GM21423 (cell line): ENCODE data around the gene CD46.

ENCODE experiments used
- ATAC-seq: cut with Tn5 transposase; IDR thresholded peaks from one replicate; pipeline ENCODE4 v1.9.1; 2021; ENCODE audit warnings: mild to moderate bottlenecking, moderate library complexity; ENCODE audit not compliant: unreplicated experiment

CD46 gene

DNA sequence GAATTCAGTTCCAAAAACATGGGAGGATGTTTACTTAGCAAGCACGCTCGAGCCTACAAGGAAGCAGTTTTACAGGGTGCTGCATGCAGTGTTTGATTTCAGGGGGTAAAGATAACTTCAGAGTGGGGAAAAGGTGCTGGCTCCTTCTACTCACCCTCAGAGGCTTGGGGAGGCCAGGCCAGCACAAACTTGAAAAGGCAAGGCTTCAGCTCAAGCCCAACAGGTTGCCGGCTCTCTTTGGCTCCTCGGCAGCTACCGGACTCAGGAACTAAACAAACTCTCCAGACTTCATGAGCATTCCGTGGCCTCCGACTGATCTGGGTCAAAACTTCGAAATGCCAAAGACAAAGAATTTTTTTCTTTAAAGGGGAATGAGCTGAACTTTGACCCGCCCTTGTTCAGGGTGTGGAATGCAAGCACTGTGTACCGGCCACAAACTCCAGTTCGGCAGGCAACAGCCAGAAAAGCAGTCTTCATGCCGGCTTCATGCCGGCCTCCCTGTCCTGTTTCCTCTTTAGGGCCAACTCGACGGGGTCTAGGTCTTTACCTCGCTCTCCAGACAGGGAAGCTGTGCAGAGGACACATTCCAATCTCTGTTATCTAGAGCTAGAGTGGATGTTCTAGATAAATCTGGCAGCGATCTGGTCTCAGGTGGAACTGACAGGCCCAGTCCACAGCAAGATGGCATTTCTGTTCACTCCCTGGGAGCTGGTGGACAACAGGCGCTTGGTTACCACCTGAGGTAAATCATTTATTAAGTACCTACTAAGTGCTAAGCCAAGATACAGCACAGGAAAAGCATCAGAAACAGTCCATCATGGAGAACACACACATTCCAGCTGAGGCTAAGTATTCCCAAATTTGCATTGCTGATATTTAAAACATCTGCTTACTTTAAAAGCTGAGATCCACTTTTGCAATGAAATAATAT is 75.0 kb downstream of the CD46 start:
- no peak for ATAC-seq

DNA sequence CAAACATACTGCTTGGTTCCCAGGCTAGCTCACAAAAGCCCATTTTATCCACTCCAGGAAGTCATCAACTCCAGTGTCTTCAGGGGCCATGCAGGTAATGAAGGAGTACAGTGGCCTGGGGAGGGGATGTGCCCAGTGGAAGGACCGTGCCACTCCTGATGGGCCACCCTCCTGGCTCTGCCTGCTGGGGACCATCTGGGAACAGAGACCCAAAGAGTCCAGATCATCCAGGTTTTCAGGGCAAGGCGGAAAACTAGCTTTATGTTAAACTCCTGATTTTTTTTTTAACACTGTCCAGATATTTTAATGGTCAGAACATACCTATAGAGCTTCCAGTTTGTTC is 75.6 kb downstream of the CD46 start:
- no peak for ATAC-seq

DNA sequence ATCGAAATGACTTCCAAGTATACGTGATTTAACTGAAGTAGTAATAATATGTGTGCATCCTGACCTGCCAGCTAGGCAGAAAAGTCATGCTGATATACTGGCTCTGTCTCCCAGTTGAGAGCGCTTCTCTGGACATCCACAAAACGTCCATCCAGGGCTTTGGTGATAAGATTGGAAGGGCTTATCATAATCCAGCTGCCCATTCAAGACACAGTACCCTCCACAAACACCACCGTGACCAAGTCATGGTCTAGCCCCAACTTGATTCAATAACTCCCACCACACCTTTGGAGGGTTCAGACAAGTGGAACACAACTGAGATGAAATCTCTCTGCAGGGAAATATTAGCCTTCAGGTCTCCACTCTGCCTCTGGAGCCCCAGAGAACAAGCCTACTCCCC is 76.2 kb downstream of the CD46 start:
- ATAC-seq = no peak

DNA sequence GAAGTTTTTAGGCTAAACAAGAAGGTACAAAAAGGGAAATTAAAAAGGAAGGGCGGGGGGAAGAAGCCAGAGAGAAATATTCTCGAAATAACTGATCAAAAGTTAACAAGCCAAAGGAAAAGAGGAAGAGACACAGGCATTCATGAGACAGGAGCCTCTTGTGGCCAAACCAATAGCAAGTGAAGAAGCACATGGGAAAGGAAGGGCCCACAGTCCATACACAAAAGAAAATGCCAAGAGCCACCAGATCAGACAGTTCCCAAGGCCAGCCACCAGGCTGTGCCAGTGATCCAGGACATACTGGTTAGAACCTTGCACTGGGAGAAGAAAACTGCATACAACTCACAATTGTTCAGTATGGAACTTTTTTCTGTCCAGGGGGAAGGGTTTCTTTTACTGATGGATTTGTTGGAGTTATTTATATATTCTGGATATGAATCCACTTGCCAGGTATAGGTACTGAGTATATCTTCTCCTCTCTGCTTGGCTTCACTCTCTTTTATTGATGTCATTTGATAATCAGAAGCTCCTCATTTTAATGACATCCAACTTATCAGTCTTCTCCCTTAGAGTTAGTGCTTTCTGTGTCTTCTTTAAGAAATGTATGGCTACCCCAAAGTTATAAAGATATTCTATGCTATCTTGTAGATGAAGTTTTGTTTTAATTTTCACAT is 76.8 kb downstream of the CD46 start:
- ATAC-seq = peak; percentile 15

DNA sequence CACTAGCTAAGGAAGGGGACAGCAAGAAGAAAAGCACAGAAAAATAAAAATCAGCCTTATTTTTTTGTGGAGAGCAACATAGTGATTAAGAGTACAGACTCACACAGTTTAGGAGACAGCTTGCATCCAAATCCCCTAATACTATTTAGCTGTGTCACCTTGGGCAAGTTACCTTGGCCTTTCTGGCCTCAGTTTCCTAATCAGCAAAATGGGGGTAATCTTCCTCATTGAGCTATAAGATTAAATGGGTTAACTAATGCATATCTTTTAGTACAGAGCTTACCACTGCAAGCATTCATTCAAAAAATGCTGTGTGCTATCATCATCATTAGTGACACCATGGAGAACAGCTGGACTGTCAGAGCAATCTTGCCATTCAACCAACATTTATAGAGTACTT is 77.7 kb downstream of the CD46 start:
- no peak for ATAC-seq

DNA sequence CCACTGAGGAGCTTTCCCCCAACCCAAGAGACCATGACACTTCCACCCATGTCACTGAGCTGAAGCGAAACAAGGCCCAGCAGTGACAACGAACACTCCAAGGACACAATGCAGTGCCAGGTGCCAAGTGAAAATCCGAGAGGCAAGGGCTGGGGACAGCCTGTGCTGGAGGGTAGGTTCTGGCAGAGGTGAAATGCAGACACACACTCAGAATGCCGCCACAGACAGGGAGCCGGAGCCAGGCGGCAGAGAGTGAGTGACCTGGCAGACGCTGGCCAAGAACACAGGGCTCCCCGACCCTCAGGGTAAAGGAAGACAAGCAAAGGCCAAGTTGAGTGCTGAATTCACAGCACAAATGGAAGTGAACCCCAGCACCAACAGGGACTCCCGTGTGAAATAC is 78.9 kb downstream of the CD46 start:
- no peak for ATAC-seq

DNA sequence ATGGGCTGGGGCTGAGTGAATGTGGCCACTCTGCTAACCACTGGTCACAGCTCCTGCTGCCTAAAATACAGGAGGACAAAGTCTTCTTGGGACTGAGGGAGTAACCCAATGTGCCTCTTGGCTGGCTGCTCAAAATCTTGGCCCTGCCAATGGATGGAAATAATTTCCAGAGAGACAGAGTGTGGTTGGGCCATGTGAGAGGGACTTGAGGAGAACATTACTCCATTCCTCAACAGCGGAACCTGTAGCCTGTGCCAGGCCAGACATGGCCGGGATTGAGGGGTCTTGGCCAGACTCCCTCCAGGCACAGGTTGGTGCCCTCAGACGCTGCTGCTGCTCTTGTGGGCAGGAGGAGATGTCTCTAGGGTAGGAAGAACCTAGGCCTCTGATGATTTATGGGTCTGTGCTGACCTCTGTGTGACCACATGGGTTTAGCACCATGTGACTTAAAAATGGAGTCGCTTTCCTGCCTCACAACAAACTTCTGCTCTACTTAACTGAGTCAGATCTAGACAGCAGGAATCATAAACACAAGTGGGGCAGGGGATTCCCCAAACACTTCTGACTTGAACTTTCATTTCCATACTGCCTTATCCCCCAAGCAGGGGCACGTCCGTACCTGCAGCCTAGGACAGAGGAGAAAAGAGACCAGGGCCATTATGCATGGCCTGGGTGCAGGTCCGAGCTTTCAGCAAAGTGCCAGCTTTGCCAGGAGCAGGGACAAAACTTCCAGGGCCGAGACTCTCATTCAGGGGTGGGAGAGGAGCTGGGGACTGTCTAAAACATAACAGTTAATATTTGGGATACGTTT is 79.9 kb downstream of the CD46 start:
- ATAC-seq = peak; percentile 85

DNA sequence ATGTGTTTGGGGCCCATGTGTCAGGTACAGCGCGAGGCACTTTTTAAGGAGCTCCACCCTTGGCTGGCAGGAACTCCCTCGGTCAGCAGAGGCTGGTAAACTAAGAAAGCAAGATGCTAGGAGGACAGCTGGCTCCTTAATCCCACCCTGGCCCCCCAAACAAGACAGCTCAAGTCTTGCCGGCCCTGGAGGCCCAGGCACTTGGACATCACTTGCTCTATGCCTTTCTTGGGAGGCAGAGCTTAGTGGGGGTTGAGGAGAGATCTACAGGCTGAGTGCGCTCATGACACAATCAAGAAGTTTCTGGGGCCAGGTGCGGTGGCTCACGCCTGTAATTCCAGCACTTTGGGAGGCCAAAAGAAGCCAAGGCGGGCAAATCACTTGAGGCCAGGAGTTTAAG is 80.9 kb downstream of the CD46 start:
- ATAC-seq = no peak

DNA sequence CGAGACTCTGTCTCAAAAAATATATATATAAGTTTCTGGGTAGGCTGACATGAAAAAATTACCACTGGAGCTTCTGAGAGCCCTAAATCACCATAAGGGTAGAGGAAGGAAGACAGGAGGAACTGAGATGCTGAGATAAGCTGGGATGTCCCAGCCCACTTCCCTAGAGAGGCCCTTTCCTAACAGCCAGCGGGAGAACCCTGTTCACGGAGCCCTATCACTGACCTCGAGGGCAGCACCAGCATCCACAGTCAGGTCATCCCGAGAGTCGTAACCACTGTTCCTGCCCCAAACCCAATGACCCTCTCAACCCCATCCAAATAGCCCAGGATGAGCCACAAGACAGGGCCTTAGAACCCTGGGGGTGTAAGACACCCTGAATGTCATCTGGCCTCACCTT is 81.5 kb downstream of the CD46 start:
- no peak for ATAC-seq

DNA sequence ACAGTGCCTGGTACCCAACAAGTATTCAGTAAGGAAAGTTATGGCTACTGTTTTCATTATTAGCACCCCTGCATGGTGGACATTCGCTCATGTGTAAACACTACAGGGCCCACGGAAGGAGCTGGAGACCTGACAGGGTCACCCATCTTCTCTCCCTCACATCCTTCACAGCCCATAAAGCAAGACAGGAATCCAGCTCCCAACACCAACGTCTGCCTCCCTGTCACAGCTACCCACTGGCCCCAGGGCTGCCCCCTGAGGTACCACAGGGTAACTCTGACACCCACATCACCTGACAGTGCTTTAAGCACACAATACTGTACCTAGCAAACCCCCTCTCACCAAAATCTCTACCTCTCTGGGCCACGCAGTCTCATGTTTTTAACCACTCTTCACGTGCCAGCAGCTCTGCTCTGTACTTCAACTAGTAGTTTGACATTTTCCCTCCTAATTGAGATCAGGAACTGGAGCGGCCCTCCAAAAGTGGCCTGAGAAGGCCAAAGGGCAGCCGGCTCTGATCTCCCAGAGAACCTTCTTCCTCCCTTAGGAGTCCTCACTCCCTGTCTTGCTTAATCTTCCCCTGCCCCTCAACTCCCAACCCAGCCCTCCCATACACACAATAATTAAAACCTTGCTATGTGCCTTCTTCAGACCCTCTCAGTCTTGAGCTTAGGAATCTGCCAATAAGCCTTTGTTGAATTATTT is 82.3 kb downstream of the CD46 start:
- ATAC-seq = no peak

DNA sequence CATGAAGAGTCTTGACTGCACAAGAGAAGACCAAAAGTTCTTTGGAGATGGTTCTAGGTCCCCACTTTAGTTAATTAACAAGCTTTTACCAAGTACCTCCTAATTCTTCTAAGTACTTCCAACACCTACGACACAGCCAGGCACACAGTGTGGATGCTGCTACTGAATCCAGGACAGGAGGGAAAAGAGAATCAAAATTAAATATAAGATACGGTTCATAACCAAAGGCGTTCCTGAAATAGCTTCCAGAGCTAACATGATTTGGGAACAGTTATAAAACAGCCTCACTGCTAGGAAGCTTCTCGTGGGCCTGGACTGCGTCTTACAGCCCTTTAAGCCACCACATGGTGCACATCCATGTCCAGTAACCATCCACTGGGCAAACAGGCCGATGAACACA is 84.1 kb downstream of the CD46 start:
- no peak for ATAC-seq

DNA sequence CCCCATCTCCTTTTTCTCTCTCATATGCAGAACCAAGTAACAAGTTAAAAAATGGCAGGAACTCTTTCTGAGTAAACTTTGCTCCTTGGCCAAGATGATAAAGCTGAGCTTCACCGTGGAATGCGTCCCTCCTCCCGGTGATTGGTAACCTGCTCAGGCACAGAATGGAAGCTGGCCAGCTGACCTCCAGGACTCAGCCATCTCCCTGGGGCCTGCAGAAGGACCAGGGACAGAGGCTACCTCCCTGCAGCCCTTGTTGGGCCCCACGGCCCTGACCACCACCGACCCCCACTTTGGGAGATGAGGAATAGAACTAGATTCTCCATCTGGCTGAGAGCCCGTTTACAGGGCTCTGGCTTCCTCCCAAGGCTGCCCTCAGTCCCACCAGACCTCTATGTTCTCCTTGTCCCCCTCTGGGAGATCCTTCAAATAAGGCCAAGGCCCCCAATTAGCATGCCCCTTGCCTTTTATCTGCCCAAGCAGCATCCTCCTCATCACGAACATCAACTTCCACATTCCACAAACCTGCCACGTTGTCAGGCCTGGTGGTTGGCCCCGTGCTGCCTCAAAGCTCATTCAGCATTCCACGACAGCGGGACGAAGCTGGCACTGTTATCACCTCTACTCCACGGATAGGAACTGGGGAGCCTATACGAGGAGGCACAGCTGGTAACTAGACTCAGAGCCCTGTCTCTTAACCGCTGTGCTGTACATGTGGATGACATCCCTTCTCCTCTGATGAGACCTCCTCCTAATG is 84.9 kb downstream of the CD46 start:
- no peak for ATAC-seq

DNA sequence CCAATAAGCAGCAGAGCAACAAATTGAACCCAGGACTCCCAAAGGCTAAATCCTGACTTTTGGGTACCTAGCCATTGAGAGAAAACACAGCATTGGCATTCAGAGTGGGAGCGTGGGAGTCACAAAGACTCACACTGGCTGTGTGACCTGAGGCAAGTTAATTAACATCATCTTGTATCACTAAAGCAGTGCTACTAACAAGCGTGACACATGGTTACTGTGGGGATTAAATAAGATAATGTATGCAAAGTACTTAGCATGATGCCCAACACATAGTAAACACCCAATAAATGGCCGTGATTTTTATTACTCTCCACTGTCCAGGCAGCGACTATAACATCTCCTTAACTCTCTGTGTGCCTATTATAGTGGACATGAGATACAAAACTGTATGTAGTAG is 85.8 kb downstream of the CD46 start:
- ATAC-seq = no peak

DNA sequence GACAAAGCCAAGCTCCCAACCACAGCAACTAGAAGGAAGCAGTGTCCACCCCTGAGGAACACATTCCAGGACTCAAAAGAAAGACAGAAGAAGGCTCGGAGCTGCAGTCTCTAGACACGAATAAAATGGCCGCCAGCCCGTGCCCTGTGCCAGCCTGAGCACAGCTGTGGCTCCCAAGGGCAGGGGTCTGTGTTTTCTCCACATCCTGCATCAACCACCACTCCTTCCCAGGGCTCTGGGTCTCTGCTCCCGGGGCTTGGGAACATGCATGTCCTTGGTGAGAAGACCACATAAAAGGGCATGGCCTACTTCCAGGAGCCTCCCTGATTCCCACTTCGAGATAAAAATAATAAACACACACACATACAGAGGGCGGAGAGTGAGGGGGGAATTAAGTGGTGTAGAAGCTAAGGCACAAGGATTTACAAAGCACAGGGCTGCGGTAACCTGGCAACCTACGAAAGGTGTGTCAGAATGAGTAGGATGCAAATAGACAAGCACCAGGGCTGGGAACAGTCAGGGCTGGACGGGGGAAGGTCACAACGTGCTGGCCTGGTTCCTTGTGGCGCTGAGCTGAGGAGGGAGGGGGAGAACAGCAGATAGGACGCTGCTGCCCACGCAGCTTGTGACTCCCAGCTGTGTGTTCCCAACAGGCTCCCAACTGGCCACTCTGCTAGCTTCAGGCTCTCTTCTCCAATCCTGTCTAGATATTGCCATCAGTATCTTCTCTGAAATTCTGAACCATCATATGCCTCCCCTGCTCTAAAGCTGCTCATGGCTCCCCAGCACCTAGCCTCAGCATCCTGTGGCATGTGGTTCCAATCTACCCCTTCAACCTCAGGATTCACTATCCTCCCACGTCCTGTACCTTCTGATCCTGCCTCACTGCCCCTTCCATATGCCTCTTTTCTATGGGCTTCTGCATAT is 86.6 kb downstream of the CD46 start:
- no peak for ATAC-seq

DNA sequence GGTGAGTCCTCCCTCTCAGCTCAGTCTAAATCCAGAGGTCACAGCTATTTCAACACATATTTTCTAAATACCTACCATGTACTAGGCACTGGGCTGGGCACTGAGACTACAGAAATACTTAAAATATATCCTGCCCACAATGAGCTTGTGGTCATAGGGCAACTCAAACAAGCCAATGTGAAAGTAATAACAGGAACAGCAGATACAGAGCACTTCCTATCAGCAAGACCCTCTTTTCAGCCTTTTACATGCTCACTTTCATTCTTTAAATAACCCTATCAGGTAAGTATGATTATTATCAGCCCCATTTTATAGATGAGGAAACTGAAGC is 87.2 kb downstream of the CD46 start:
- ATAC-seq = no peak

DNA sequence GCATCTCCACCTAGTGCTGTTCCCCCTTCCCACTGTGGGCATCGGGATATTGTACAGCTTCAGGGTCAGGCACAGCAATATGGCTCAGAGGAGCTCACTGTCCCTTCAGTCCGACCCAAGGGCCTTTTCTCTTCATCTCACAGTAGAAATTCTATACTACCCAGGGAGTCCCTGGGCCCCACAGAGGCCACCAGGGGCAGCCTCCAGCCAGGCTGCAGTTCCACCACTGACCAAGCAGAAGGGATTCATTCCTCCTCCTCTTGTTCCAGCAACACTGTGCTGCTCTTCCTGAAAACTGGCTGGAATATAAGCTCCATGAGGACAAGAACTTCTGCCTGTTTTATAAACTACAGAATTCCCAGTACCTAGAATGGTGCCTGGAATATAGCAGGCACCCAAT is 88.5 kb downstream of the CD46 start:
- ATAC-seq = no peak

DNA sequence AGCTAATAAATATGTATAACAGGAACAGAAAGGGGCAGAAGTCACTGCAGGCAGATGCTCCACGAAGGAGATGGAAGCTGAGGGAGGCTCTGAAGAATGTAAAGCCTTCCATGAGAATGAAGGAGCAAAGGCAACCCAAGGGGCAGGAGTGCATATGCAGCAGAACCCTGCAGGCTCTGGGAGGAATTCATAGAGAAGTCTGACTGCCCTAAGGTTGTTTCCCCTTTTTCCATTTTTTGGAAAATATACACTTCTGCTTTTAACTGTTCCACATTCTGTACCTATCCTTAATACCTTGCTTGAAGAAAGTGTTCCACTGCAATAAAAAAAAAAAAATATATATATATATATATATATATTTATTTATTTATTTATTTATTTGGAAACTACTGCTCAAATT is 89.4 kb downstream of the CD46 start:
- no peak for ATAC-seq

DNA sequence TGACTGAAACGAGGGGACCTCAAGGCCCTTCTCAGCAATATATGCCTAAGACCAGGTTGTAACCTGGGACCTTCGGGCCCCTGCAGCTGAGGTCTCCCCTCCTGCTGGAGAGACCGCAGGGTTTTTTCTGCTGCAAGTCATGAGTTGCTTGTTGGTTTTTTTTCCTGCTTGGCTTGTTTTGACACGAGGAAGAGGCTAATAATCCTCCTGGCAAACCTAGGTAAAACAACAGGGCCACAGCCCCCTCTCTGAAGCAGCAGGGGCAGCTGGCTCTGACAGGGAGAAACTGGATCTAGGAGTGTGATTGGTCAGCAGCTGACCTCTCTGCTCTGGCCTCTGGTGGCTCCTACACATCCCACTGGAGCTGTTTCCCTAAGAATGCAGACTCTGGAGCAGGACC is 90.0 kb downstream of the CD46 start:
- no peak for ATAC-seq

DNA sequence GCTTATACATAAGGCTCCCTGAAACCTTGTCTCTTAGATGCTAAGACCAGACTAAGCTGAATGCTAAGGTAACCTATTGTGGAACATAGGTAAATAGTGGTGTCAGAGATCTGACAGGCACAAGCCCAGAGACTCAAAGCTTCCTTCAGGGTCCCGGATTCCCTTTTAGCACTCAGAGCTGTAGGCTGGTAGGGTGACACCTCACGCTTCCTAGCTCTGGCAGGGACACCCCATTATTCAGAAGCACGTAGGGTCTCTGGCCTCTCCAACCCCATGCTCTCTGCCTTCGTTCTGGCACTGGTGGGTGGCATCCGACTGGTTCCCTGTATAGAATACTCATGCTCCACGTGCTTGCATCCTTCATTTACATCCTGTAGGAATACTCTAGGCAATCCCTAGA is 90.7 kb downstream of the CD46 start:
- ATAC-seq = no peak
